ENCODE data around the gene MEIOB.

- TF ChIP-seq ZNF396 (CRISPR knock-in tag; IDR thresholded peaks at IDR 0.05; ENCODE audit: borderline replicate concordance) (no peak), PRDM15 (CRISPR knock-in tag; IDR thresholded peaks at IDR 0.05) (no peak), PREB (CRISPR knock-in tag; IDR thresholded peaks at IDR 0.05; ENCODE audit: borderline replicate concordance) (no peak)
These were observed 55.3 kb downstream of the MEIOB start for GRCh38 chr16:1816396-1817275.
